ENCODE results near the gene CTNS.

DNA sequence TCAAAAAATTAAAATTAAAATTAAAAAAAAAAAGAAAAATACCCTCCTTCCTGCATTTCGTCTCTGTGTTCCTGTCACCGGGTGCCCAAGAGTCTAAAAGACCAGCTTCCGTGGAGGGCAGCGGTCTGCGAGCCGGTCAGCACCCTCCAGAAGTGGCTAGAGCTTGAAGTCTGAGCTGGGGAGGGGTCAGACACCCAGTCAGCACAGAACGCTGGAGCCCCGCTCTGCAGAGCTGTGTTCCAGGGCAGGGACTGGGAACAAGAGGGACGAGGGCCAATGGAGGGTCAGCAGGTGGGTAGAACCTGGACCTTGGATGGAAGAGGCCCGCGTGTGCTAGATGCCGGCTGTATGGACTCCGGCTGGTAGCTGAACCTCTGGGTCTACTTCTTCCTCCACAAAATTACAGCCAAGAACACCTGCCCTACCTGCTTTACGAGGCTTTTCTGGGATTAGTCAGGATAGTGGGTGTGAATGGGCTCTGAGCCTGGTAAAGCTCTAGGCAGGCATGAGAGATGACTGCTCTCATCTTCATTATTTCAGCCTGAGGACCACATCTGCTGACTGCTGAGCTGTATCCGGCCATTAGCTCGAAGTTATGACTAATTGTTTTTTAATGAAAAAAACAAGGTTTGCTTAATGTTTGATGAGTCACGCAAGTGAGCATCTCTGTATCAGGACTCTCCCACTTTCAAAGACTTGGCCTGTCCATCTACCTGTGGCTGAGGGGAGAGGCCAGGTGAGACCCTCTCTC, 33.3 kb upstream of the CTNS start:
- TF ChIP-seq, protein P1, sequence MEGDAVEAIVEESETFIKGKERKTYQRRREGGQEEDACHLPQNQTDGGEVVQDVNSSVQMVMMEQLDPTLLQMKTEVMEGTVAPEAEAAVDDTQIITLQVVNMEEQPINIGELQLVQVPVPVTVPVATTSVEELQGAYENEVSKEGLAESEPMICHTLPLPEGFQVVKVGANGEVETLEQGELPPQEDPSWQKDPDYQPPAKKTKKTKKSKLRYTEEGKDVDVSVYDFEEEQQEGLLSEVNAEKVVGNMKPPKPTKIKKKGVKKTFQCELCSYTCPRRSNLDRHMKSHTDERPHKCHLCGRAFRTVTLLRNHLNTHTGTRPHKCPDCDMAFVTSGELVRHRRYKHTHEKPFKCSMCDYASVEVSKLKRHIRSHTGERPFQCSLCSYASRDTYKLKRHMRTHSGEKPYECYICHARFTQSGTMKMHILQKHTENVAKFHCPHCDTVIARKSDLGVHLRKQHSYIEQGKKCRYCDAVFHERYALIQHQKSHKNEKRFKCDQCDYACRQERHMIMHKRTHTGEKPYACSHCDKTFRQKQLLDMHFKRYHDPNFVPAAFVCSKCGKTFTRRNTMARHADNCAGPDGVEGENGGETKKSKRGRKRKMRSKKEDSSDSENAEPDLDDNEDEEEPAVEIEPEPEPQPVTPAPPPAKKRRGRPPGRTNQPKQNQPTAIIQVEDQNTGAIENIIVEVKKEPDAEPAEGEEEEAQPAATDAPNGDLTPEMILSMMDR (IDR thresholded peaks at IDR 0.05 in 2 of 3, conservative IDR thresholded peaks at IDR 0.05 in 1 of 3; ENCODE audit: borderline replicate concordance in 1 of 3, insufficient read depth in 1 of 3, low read depth in 2 of 3, low read length in 2 of 3): no peak
- TF ChIP-seq EZH2 (IDR thresholded peaks at IDR 0.05): no peak
- TF ChIP-seq ELF1 (IDR thresholded peaks at IDR 0.05; ENCODE audit: borderline replicate concordance, low read depth): no peak
- TF ChIP-seq, protein P2, sequence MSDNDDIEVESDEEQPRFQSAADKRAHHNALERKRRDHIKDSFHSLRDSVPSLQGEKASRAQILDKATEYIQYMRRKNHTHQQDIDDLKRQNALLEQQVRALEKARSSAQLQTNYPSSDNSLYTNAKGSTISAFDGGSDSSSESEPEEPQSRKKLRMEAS (IDR thresholded peaks at IDR 0.05): no peak
- TF ChIP-seq, protein P3, sequence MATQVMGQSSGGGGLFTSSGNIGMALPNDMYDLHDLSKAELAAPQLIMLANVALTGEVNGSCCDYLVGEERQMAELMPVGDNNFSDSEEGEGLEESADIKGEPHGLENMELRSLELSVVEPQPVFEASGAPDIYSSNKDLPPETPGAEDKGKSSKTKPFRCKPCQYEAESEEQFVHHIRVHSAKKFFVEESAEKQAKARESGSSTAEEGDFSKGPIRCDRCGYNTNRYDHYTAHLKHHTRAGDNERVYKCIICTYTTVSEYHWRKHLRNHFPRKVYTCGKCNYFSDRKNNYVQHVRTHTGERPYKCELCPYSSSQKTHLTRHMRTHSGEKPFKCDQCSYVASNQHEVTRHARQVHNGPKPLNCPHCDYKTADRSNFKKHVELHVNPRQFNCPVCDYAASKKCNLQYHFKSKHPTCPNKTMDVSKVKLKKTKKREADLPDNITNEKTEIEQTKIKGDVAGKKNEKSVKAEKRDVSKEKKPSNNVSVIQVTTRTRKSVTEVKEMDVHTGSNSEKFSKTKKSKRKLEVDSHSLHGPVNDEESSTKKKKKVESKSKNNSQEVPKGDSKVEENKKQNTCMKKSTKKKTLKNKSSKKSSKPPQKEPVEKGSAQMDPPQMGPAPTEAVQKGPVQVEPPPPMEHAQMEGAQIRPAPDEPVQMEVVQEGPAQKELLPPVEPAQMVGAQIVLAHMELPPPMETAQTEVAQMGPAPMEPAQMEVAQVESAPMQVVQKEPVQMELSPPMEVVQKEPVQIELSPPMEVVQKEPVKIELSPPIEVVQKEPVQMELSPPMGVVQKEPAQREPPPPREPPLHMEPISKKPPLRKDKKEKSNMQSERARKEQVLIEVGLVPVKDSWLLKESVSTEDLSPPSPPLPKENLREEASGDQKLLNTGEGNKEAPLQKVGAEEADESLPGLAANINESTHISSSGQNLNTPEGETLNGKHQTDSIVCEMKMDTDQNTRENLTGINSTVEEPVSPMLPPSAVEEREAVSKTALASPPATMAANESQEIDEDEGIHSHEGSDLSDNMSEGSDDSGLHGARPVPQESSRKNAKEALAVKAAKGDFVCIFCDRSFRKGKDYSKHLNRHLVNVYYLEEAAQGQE (IDR thresholded peaks at IDR 0.05; ENCODE audit: low read depth): no peak
- no peak for TF ChIP-seq TCF7L2 (IDR thresholded peaks at IDR 0.05; ENCODE audit: borderline replicate concordance, extremely low read depth, insufficient read depth, insufficient read length)
- TF ChIP-seq SIN3A (IDR thresholded peaks at IDR 0.05; ENCODE audit: low read depth): no peak

All from HCT116 (cell line).